Sigmoid colon (tissue), 4 donors: ENCODE data around the gene C1RL.
"Not testable (repeated sequence)": the region's sequence is repeated elsewhere in the genome, so short reads cannot be mapped to it uniquely, and the experiment has no call there.

ENCODE experiments used
- EP300 ChIP-seq, 4 donors: sonication (generic); formaldehyde crosslinking; IDR thresholded peaks; one replicate each; pipeline ENCODE4 v1.6.1; 2017; ENCODE audit warnings: antibody characterized with exemption in 4 of 4
- TF ChIP-seq, protein P1 (sequence below), 4 experiments: fragments of 450-650 bp in 3 of 4; fragments of 200-600 bp in 1 of 4; IDR thresholded peaks; one replicate each; pipeline ENCODE4 v1.5.1; 2016 to 2019; ENCODE audit warnings: antibody characterized with exemption in 4 of 4, mild to moderate bottlenecking in 3 of 4, moderate library complexity in 2 of 4

DNA sequence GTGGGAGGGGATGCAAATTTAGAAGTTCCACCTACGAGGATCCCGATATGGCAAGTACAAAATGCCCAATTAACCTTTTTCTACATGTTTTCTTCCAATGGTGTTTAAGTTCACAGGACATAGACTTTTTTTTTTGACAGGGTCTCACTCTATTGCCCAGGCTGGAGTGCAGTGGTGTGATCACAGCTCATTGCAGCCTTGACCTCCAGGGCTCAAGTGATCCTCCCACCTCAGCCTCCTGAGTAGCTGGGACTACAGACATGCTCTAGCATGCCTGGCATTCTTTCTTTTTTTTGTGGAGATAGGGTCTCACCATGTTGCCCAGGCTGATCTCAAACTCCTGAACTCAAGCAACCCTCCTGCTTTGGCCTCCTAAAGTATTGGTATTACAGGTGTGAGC, 53.3 kb downstream of the C1RL start:
- TF ChIP-seq, protein P1, sequence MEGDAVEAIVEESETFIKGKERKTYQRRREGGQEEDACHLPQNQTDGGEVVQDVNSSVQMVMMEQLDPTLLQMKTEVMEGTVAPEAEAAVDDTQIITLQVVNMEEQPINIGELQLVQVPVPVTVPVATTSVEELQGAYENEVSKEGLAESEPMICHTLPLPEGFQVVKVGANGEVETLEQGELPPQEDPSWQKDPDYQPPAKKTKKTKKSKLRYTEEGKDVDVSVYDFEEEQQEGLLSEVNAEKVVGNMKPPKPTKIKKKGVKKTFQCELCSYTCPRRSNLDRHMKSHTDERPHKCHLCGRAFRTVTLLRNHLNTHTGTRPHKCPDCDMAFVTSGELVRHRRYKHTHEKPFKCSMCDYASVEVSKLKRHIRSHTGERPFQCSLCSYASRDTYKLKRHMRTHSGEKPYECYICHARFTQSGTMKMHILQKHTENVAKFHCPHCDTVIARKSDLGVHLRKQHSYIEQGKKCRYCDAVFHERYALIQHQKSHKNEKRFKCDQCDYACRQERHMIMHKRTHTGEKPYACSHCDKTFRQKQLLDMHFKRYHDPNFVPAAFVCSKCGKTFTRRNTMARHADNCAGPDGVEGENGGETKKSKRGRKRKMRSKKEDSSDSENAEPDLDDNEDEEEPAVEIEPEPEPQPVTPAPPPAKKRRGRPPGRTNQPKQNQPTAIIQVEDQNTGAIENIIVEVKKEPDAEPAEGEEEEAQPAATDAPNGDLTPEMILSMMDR (IDR thresholded peaks at IDR 0.05), result not testable (repeated sequence)
- TF ChIP-seq EP300 (IDR thresholded peaks at IDR 0.05), result not testable (repeated sequence)
